Gastrocnemius medialis (tissue), 4 donors: ENCODE data around the gene MGST1. TPM values are rescaled to one million over a fixed set of nuclear protein-coding genes. Genes with fewer than 3 reads are reported as not detected.

Experiments
- ATAC-seq, 2 donors: fragments of 150-250 bp; one replicate each; pipeline ENCODE4 v1.9.1; 2016
- DNase-seq, 2 donors: peaks; one replicate each; pipeline ENCODE4 v3.0.0-alpha.2; 2019
- H3K27ac ChIP-seq, 4 donors: fragments of 200-600 bp; sonication (generic); 1 replicate in 1 of 4; 2 replicates in 3 of 4; pipeline ENCODE4 v1.5.1; 2016 to 2018; ENCODE audit warnings: mild to moderate bottlenecking in 2 of 4, moderate library complexity in 1 of 4
- H3K27me3 ChIP-seq, 3 donors: fragments of 200-600 bp; sonication (generic) in 2 of 3; 1 replicate in 1 of 3; 2 replicates in 2 of 3; pipeline versions ENCODE4 v1.5.1 to v1.6.0; 2016 to 2019; ENCODE audit warnings: mild to moderate bottlenecking in 1 of 3, moderate library complexity in 1 of 3
- H3K36me3 ChIP-seq, 2 donors: fragments of 200-600 bp; sonication (generic) in 1 of 2; one replicate each; pipeline ENCODE4 v1.5.1; 2017 to 2018
- H3K4me1 ChIP-seq, 2 donors: fragments of 200-600 bp; sonication (generic) in 1 of 2; one replicate each; pipeline ENCODE4 v1.5.1; 2016 to 2017; ENCODE audit warnings: mild to moderate bottlenecking in 2 of 2
- H3K4me3 ChIP-seq, 4 donors: fragments of 200-600 bp; sonication (generic) in 3 of 4; 1 replicate in 1 of 4; 2 replicates in 3 of 4; pipeline ENCODE4 v1.5.1; 2016 to 2019; ENCODE audit warnings: mild to moderate bottlenecking in 2 of 4
- H3K9me3 ChIP-seq, 3 donors: fragments of 200-600 bp; sonication (generic) in 2 of 3; 1 replicate in 1 of 3; 2 replicates in 2 of 3; pipeline ENCODE4 v1.5.1; 2016 to 2019
- CTCF ChIP-seq, 5 experiments: fragments of 450-650 bp in 3 of 5; fragments of 200-600 bp in 2 of 5; sonication (generic) in 2 of 5; IDR thresholded peaks in 4 of 5; conservative IDR thresholded peaks in 1 of 5; 1 replicate in 4 of 5; 2 replicates in 1 of 5; pipeline ENCODE4 v1.5.1; 2016 to 2019; ENCODE audit warnings: antibody characterized with exemption in 5 of 5, mild to moderate bottlenecking in 3 of 5, moderate library complexity in 3 of 5
- POLR2A ChIP-seq, 2 donors: fragments of 450-650 bp; IDR thresholded peaks; one replicate each; pipeline ENCODE4 v1.6.1; 2017; ENCODE audit warnings: antibody characterized with exemption in 2 of 2, mild to moderate bottlenecking in 2 of 2, moderate library complexity in 2 of 2
- in situ Hi-C, 4 donors: fragments of 200-750 bp; cut with MboI; loops; one replicate each; pipeline versions ENCODE4 v1.15.0 to v1.8.0; 2017; ENCODE audit warnings: low sequenced_read_pairs in 4 of 4
- intact Hi-C: fragments of 100-400 bp; cut with DNase I; formaldehyde crosslinking; loops from one replicate; pipeline ENCODE4 v1.15.1; 2023; ENCODE audit warnings: low total_unique reads
- total RNA-seq, 4 donors: library from RNA; depleted of rRNA; stranded (reverse); fragments of >200 nt; gene quantifications; one replicate each; pipeline versions ENCODE4 v1.1.0 to v1.2.3, GENCODE V29; 2016

Gene MGST1
- 10 to 100 TPM; 11.8 to 29.5 (median 18.6) TPM for total RNA-seq

DNA sequence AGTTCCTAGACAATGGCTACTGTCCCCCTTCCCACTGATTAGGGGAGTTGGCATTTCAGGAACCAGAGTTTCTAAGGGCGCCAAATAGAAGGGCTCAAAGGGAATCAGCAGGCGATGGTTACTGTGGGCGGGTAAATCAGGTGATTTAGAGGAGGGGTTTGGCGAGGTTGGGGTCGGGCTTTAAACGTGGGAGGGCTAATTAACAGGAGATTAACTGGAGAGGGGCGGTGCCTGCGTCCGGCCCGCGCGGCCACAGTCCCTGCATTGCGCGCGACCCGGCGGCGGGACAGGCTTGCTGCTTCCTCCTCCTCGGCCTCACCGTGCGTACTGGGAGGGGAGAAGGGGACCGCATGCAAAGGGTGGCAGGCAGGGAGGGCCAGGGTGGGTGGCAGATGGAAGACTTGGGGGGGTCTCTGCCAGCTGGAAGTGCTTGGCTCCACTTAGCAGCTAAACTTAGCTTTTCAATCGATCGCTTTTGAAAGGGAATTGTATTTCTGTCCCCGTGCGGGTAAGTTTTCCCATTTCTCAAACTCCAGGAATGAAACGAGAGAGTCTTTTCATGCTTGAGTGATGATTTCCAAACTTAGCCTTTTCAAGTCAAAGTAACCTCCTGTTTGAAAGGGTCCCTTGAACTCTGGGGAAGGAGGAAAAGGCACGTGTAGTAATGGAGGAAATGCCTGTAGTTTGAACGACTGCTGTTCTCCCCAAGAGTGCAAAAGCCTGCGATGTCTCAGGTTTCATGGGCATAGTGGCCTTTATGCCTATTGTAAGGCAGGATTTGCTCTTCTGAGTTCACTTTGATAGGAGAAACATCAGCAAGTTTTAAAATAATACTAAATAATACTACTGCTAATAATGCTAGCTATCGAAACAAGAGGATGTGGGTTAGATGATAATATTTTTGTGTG lies at the start of gene MGST1:
Gene MGST1, plus strand, starts transcription at position 255 of the 908 bp plus-strand sequence. CDS start 6,608 bp downstream, outside the sequence.
- ATAC-seq = peak; percentile 25 to 34
- peak; percentile 13 to 31 for DNase-seq
- H3K27ac ChIP-seq = peak within 1 kb of the TSS; percentile 27 to 62 (median 50)

DNA sequence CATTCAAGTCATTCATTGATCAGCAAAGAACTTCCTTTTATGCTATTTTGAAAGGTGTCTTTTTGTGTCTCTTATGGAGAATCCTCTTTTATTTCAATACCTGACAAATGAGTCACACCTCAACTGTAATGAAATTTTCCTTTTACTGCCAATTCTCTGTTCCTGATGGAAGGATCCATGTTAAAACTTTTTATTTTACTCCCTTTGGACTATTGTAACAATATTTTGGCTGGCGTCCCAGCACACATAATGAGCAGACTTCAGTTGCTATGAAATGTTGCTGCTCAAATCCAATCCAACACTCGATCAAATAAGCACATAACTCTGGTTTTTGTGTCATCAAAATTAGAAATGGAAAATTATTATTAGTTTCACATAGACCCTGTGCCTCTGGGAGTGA lies 48.0 kb upstream of the MGST1 start:
- Histone ChIP-seq H3K4me3 (no peak overlapping the region), H3K27me3 (no peaks in the 10 kb centered on the region), H3K27ac (peak overlapping the region in 1 of 4 donors; percentile 16), H3K4me1 (no peaks in the 10 kb centered on the region), H3K9me3 (no peaks in the 10 kb centered on the region), H3K36me3 (no peaks in the 10 kb centered on the region)
- intact Hi-C loops (no loop called here), in situ Hi-C loops (no loop called here)
- ATAC-seq = no peak
- no peak for TF ChIP-seq POLR2A (IDR thresholded peaks at IDR 0.05)
- TF ChIP-seq CTCF (IDR thresholded peaks at IDR 0.05 in 4 of 5, conservative IDR thresholded peaks at IDR 0.05 in 1 of 5) = no peak
- DNase-seq = peak in 1 of 2 donors; percentile 23

More for the DNA sequence above, at the start of gene MGST1:
- no peaks in the 10 kb centered on the region for H3K36me3 ChIP-seq
- H3K9me3 ChIP-seq = no peaks in the 10 kb centered on the region
- peaks cover 0 to 5% (median 0%) of the 10 kb centered on the region in 3 donors for H3K27me3 ChIP-seq
- H3K4me1 ChIP-seq = no peaks in the 10 kb centered on the region
- in situ Hi-C loops (no loop called here), intact Hi-C loops (no loop called here)
- peak; percentile 24 to 29 for TF ChIP-seq POLR2A (IDR thresholded peaks at IDR 0.05)
- TF ChIP-seq CTCF (IDR thresholded peaks at IDR 0.05 in 4 of 5, conservative IDR thresholded peaks at IDR 0.05 in 1 of 5) = no peak
- H3K4me3 ChIP-seq = peak within 1 kb of the TSS; percentile 36 to 46 (median 42)

- peak overlapping the region in 3 of 4 donors; percentile 27 to 53 (median 41) for H3K27ac ChIP-seq
- in situ Hi-C loops = no loop called here
These were observed 47.3 kb upstream of the MGST1 start for GRCh38 chr12:16300122-16300521.

GRCh38 chr12:16300736-16301135 lies 46.7 kb upstream of the MGST1 start:
- no peaks in the 10 kb centered on the region for H3K9me3 ChIP-seq
- peak in 1 of 2 donors; percentile 45 for DNase-seq
- peak overlapping the region in 2 of 4 donors; percentile 27 to 53 for H3K27ac ChIP-seq
- no peak overlapping the region for H3K4me3 ChIP-seq
- no peaks in the 10 kb centered on the region for H3K36me3 ChIP-seq
- TF ChIP-seq CTCF (IDR thresholded peaks at IDR 0.05 in 4 of 5, conservative IDR thresholded peaks at IDR 0.05 in 1 of 5) = no peak
- TF ChIP-seq POLR2A (IDR thresholded peaks at IDR 0.05) = no peak
- peak; percentile 75 to 86 for ATAC-seq
- H3K27me3 ChIP-seq = no peaks in the 10 kb centered on the region
- intact Hi-C loops (no loop called here), in situ Hi-C loops (no loop called here)
- no peaks in the 10 kb centered on the region for H3K4me1 ChIP-seq

More at GRCh38 chr12:16300122-16300521, 47.3 kb upstream of the MGST1 start:
- no peaks in the 10 kb centered on the region for H3K9me3 ChIP-seq
- no peak for DNase-seq
- intact Hi-C loops = no loop called here
- no peaks in the 10 kb centered on the region for H3K4me1 ChIP-seq
- ATAC-seq = peak; percentile 51 to 57
- H3K36me3 ChIP-seq = no peaks in the 10 kb centered on the region
- no peaks in the 10 kb centered on the region for H3K27me3 ChIP-seq
- H3K4me3 ChIP-seq = no peak overlapping the region
- TF ChIP-seq POLR2A (IDR thresholded peaks at IDR 0.05) (no peak), CTCF (IDR thresholded peaks at IDR 0.05 in 4 of 5, conservative IDR thresholded peaks at IDR 0.05 in 1 of 5) (no peak)
